HepG2 (cell line): Measurements from ENCODE around the gene MTCP1. TPM values are rescaled to one million over a fixed set of nuclear protein-coding genes. Genes with fewer than 3 reads are reported as not detected.

Experiments
- ATAC-seq: fragments of 200-7000 bp; cut with Tn5 transposase; 3 replicates; pipeline ENCODE4 v1.9.1; 2020; ENCODE audit warnings: mild to moderate bottlenecking, moderate library complexity
- BruUV-seq: library from RNA; stranded (reverse); fragments of 400-500 nt; replicated peaks from 2 replicates; lab custom pipeline; 2021; lab: Mats Ljungman, UMichigan
- CTCF ChIA-PET: fragments of 300-600 bp; formaldehyde crosslinking; extraction: SDS; loops from one replicate; lab custom pipeline; 2021; ENCODE audit warnings: low total read pairs, inconsistent platforms, low intra/inter-chr PET ratio; lab: Yijun Ruan, JAX
- POLR2A ChIA-PET: fragments of 350-600 bp; sonication (Branson Sonifier 250); formaldehyde crosslinking; loops from one replicate; lab custom pipeline; 2020; ENCODE audit warnings: antibody characterized with exemption, inconsistent platforms; lab: Yijun Ruan, JAX
- DNase-seq: peaks from one replicate; pipeline ENCODE4 v3.0.0-alpha.2; 2015; ENCODE audit warnings: low spot score
- FAIRE-seq: peaks from 3 replicates; lab custom pipeline; 2011; peaks lifted over from hg19 to GRCh38; lab: Jason Lieb, UNC
- H2AFZ ChIP-seq: one replicate; pipeline ENCODE4 v1.6.1; 2011; ENCODE audit warnings: low read length, inconsistent platforms
- H3K27ac ChIP-seq: fragments of 300-600 bp; 3 replicates; pipeline ENCODE4 v1.8.0; 2011; ENCODE audit warnings: mixed run types, mild to moderate bottlenecking, mixed read lengths, low read length, inconsistent platforms; ENCODE audit not compliant: insufficient read depth; ENCODE audit errors: extremely low read length
- H3K27me3 ChIP-seq, 2 experiments: fragments of 200-600 bp in 1 of 2; 2 replicates in 1 of 2; 3 replicates in 1 of 2; pipeline versions ENCODE4 v1.6.0 to v1.8.0; 2011; ENCODE audit warnings: low read length in 2 of 2, mild to moderate bottlenecking in 2 of 2, moderate library complexity in 2 of 2, inconsistent platforms in 1 of 2; ENCODE audit not compliant: insufficient read depth in 2 of 2, control insufficient read depth in 1 of 2
- H3K36me3 ChIP-seq, 2 experiments: fragments of 200-600 bp in 1 of 2; replicated peaks in 1 of 2; 2 replicates in 1 of 2; 3 replicates in 1 of 2; pipeline versions ENCODE4 v1.5.1 to v1.8.0; 2011; ENCODE audit warnings: low read length in 2 of 2, inconsistent platforms in 1 of 2; ENCODE audit not compliant: insufficient read depth in 2 of 2, control insufficient read depth in 1 of 2
- H3K4me1 ChIP-seq: 2 replicates; pipeline ENCODE4 v1.5.1; 2012; ENCODE audit warnings: low read length, inconsistent platforms; ENCODE audit not compliant: insufficient read depth
- H3K4me2 ChIP-seq: 2 replicates; pipeline ENCODE4 v1.6.0; 2011; ENCODE audit warnings: low read depth, low read length, inconsistent platforms
- H3K4me3 ChIP-seq, 3 experiments: fragments of 200-600 bp in 1 of 3; sonication (generic), shearing (Covaris generic) in 1 of 3; replicated peaks in 1 of 3; 2 replicates each; pipeline ENCODE4 v1.5.1; 2011 to 2016; ENCODE audit warnings: low read length in 3 of 3, inconsistent platforms in 2 of 3, low read depth in 2 of 3, mild to moderate bottlenecking in 2 of 3, control low read depth in 1 of 3, mixed read lengths in 1 of 3; ENCODE audit not compliant: insufficient read depth in 1 of 3
- H3K79me2 ChIP-seq: one replicate; pipeline ENCODE4 v1.6.1; 2011; ENCODE audit warnings: low read length, inconsistent platforms; ENCODE audit not compliant: insufficient read depth
- H3K9ac ChIP-seq: 2 replicates; pipeline ENCODE4 v1.6.0; 2011; ENCODE audit warnings: mild to moderate bottlenecking, low read depth, low read length, inconsistent platforms; ENCODE audit not compliant: insufficient read depth
- H3K9me3 ChIP-seq: 2 replicates; pipeline ENCODE4 v1.5.1; 2012; ENCODE audit warnings: mild to moderate bottlenecking, low read length
- H4K20me1 ChIP-seq: 2 replicates; pipeline ENCODE4 v1.6.0; 2011; ENCODE audit warnings: inconsistent platforms, mild to moderate bottlenecking, low read length, moderate library complexity; ENCODE audit not compliant: insufficient read depth
- BORCS8-MEF2B ChIP-seq: sonication (generic); formaldehyde crosslinking; IDR thresholded peaks from 2 replicates; pipeline ENCODE4 v1.8.0; 2022; ENCODE audit warnings: mild to moderate bottlenecking, missing genetic modification reagents
- CTCF ChIP-seq: sonication (generic); formaldehyde crosslinking; IDR thresholded peaks from 2 replicates; pipeline ENCODE4 v1.5.0; 2020; ENCODE audit warnings: mild to moderate bottlenecking, missing genetic modification reagents, moderate library complexity
- DZIP1 ChIP-seq: sonication (generic); formaldehyde crosslinking; IDR thresholded peaks from 2 replicates; pipeline ENCODE4 v1.5.0; 2020; ENCODE audit warnings: mild to moderate bottlenecking, missing genetic modification reagents
- HNF4A ChIP-seq: sonication (generic); formaldehyde crosslinking; IDR thresholded peaks from 2 replicates; pipeline ENCODE4 v1.4.0; 2020; ENCODE audit warnings: missing genetic modification reagents
- RBAK ChIP-seq: sonication (generic); formaldehyde crosslinking; IDR thresholded peaks from 2 replicates; pipeline ENCODE4 v1.5.1; 2020; ENCODE audit warnings: mild to moderate bottlenecking, missing genetic modification reagents
- SMC3 ChIP-seq: IDR thresholded peaks from 2 replicates; pipeline ENCODE4 v1.6.1; 2011; ENCODE audit warnings: low read length, improper control_type of control experiment
- SP5 ChIP-seq: IDR thresholded peaks from 2 replicates; pipeline ENCODE4 v1.6.1; 2016; ENCODE audit warnings: low read depth, borderline replicate concordance
- STAG1 ChIP-seq: sonication (generic); formaldehyde crosslinking; IDR thresholded peaks from 2 replicates; pipeline ENCODE4 v1.4.0; 2020; ENCODE audit warnings: missing genetic modification reagents
- TFE3 ChIP-seq: IDR thresholded peaks from 2 replicates; pipeline ENCODE4 v1.6.1; 2016
- YEATS4 ChIP-seq: sonication (generic); formaldehyde crosslinking; IDR thresholded peaks from 2 replicates; pipeline ENCODE4 v1.4.0; 2020; ENCODE audit warnings: missing genetic modification reagents, borderline replicate concordance
- ZBTB44 ChIP-seq: sonication (generic); formaldehyde crosslinking; IDR thresholded peaks from 2 replicates; pipeline ENCODE4 v1.4.0; 2020; ENCODE audit warnings: missing genetic modification reagents
- ZNF605 ChIP-seq: sonication (generic); formaldehyde crosslinking; IDR thresholded peaks from 2 replicates; pipeline ENCODE4 v1.8.0; 2022; ENCODE audit warnings: mild to moderate bottlenecking, missing genetic modification reagents
- ZSCAN31 ChIP-seq: sonication (generic); formaldehyde crosslinking; IDR thresholded peaks from 2 replicates; pipeline ENCODE4 v1.5.0; 2020; ENCODE audit warnings: low read depth, mild to moderate bottlenecking, missing genetic modification reagents
- ZSCAN5A ChIP-seq: sonication (generic); formaldehyde crosslinking; IDR thresholded peaks from 2 replicates; pipeline ENCODE4 v1.8.0; 2022; ENCODE audit warnings: mild to moderate bottlenecking, missing genetic modification reagents, borderline replicate concordance
- WGBS: methylation state at CpG from one replicate; pipeline ENCODE4 v1.1.6; 2017; ENCODE audit warnings: low lambda C conversion rate; 5-methylcytosine and 5-hydroxymethylcytosine counted together
- in situ Hi-C: cut with HindIII; loops from 2 replicates; pipeline ENCODE4 v1.10.0; 2017; ENCODE audit warnings: low pct_unique_long_range_greater_than_20kb; ENCODE audit not compliant: extremely low pct_ligation_motif_present
- intact Hi-C: fragments of 100-400 bp; cut with micrococcal nuclease; formaldehyde crosslinking; loops from one replicate; pipeline ENCODE4 v1.10.0; 2022; ENCODE audit not compliant: unreplicated experiment
- polyA plus RNA-seq, 8 experiments: library from polyadenylated mRNA; depleted of rRNA in 3 of 8; stranded (reverse) in 7 of 8; unstranded in 1 of 8; fragments of >200 nt; fragmentation: Illumina TruSeq in 4 of 8; extraction: Trizol in 4 of 8; gene quantifications; 2 replicates each; pipeline versions ENCODE4 v1.2.1 to v1.2.3, GENCODE V29; 2011 to 2016; ENCODE audit warnings: low read depth in 4 of 8, missing spikeins in 1 of 8, mixed read lengths in 1 of 8; ENCODE audit not compliant: insufficient read depth in 1 of 8
- total RNA-seq, 5 experiments: library from RNA; depleted of rRNA; stranded (reverse); fragments of >200 nt; fragmentation: Illumina TruSeq; extraction: Trizol; gene quantifications; 2 replicates each; pipeline ENCODE4 v1.2.3, GENCODE V29; 2016; ENCODE audit warnings: low read depth in 1 of 5

The MTCP1 gene
- total and polyA plus RNA-seq, 2 of the 13 experiments (the other 11 are each of a cell fraction or from before 2014, with no cell fraction given), result 5.1 to 18.9 TPM

GRCh38 chrX:155048977-155049619 lies 21.8 kb downstream of the MTCP1 start:
- no peaks in the 10 kb centered on the region for H3K4me1 ChIP-seq
- WGBS, result 67% methylated on average over 7 of the region's 9 CpGs
- no peaks in the 10 kb centered on the region for H3K27me3 ChIP-seq
- H4K20me1 ChIP-seq, result no peaks in the 10 kb centered on the region
- H3K79me2 ChIP-seq, result no peaks in the 10 kb centered on the region
- FAIRE-seq (peak; percentile 72), ATAC-seq (peak; percentile 69)
- intact Hi-C loops (no loop called here), in situ Hi-C loops (no loop called here)
- H3K27ac ChIP-seq, result no peak overlapping the region
- H3K9me3 ChIP-seq, result no peaks in the 10 kb centered on the region
- POLR2A ChIA-PET, result no interaction called here
- BruUV-seq, result no TSS peak
- H3K4me2 ChIP-seq, result no peak overlapping the region
- no peak overlapping the region for H3K4me3 ChIP-seq
- no peak overlapping the region for H3K9ac ChIP-seq
- peaks cover 2 to 3% of the 10 kb centered on the region in 2 experiments; a peak in 3 of 5 replicates for H3K36me3 ChIP-seq
- no peak overlapping the region for H2AFZ ChIP-seq
- TF ChIP-seq SMC3 (peak; percentile 34; the same call in 1 of the 2 replicates), SP5 (no peak), TFE3 (CRISPR knock-in tag) (no peak), CTCF (CRISPR knock-in tag) (peak; percentile 74), ZNF605 (CRISPR knock-in tag) (no peak), BORCS8-MEF2B (CRISPR knock-in tag) (no peak), STAG1 (CRISPR knock-in tag) (peak; percentile 41), YEATS4 (CRISPR knock-in tag) (no peak), ZSCAN5A (CRISPR knock-in tag) (no peak), ZBTB44 (CRISPR knock-in tag) (no peak), ZSCAN31 (no peak), RBAK (CRISPR knock-in tag) (no peak), HNF4A (no peak), DZIP1 (CRISPR knock-in tag) (no peak)
- TF ChIP-seq, all 625 proteins: peak for 3
- DNase-seq, result peak; percentile 35
- CTCF ChIA-PET, result no interaction called here
